ENCODE measurements around the gene HMGCR.

GRCh38 chr5:75365740-75366139, 28.7 kb downstream of the HMGCR start:
- TF ChIP-seq EZH2 (IDR thresholded peaks at IDR 0.05; ENCODE audit: low read length, unreplicated experiment): no peak
- no peak for TF ChIP-seq CTCF (conservative IDR thresholded peaks at IDR 0.05; ENCODE audit: low read depth, low read length)

Data from PC-3 (cell line).